CD4-positive, CD25-positive, alpha-beta regulatory T cell (primary cell): ENCODE data around the gene DYRK3. TPM values are rescaled to one million over a fixed set of nuclear protein-coding genes. Genes with fewer than 3 reads are reported as not detected.

Experiments
- ATAC-seq, 2 donors: fragments of 150-1000 bp; cut with Tn5 transposase; one replicate each; pipeline ENCODE4 v1.10.0; 2021; ENCODE audit warnings: low read depth in 2 of 2, moderate number of reproducible peaks in 2 of 2, moderate library complexity in 1 of 2
- DNase-seq, 3 donors: peaks; one replicate each; pipeline versions ENCODE4 v3.0.0 to v3.0.0-alpha.2; 2012 to 2022; ENCODE audit warnings: mixed read lengths in 1 of 3
- H3K27ac ChIP-seq: one replicate; pipeline ENCODE4 v1.7.0; 2013; ENCODE audit warnings: mild to moderate bottlenecking, low read length; ENCODE audit not compliant: insufficient read depth, poor library complexity, severe bottlenecking
- H3K27me3 ChIP-seq: one replicate; pipeline ENCODE4 v1.7.0; 2013; ENCODE audit warnings: low read length; ENCODE audit not compliant: control insufficient read depth, insufficient read depth
- H3K36me3 ChIP-seq: one replicate; pipeline ENCODE4 v1.7.0; 2013; ENCODE audit warnings: mild to moderate bottlenecking, low read length, moderate library complexity; ENCODE audit not compliant: control insufficient read depth, insufficient read depth
- H3K4me1 ChIP-seq: 2 replicates; pipeline ENCODE4 v1.7.0; 2013; ENCODE audit warnings: mild to moderate bottlenecking, low read length; ENCODE audit not compliant: insufficient read depth, control insufficient read depth, poor library complexity, severe bottlenecking
- H3K4me3 ChIP-seq: one replicate; pipeline ENCODE4 v1.7.0; 2013; ENCODE audit warnings: low read depth, mild to moderate bottlenecking, low read length, moderate library complexity
- H3K9me3 ChIP-seq, 2 experiments: 1 replicate in 1 of 2; 2 replicates in 1 of 2; pipeline ENCODE4 v1.7.0; 2013; ENCODE audit warnings: low read length in 2 of 2, mild to moderate bottlenecking in 1 of 2, moderate library complexity in 1 of 2; ENCODE audit not compliant: control insufficient read depth in 2 of 2
- H3K27ac Mint-ChIP-seq, 3 donors: one replicate each; pipeline ENCODE4 v1.8.0; 2020 to 2022; ENCODE audit warnings: mild to moderate bottlenecking in 3 of 3, mixed read lengths in 3 of 3, moderate library complexity in 2 of 3
- H3K27me3 Mint-ChIP-seq: one replicate; pipeline ENCODE4 v1.8.0; 2022; ENCODE audit warnings: mild to moderate bottlenecking, mixed read lengths
- H3K36me3 Mint-ChIP-seq: one replicate; pipeline ENCODE4 v1.8.0; 2020; ENCODE audit warnings: mixed read lengths
- H3K4me1 Mint-ChIP-seq, 4 donors: one replicate each; pipeline ENCODE4 v1.8.0; 2020 to 2022; ENCODE audit warnings: mixed read lengths in 4 of 4, mild to moderate bottlenecking in 1 of 4
- H3K4me3 Mint-ChIP-seq, 4 donors: one replicate each; pipeline ENCODE4 v1.8.0; 2020 to 2022; ENCODE audit warnings: mild to moderate bottlenecking in 4 of 4, mixed read lengths in 4 of 4, moderate library complexity in 3 of 4
- H3K9me3 Mint-ChIP-seq, 7 donors: one replicate each; pipeline ENCODE4 v1.8.0; 2020 to 2022; ENCODE audit warnings: mixed read lengths in 7 of 7, mild to moderate bottlenecking in 3 of 7, moderate library complexity in 2 of 7
- polyA plus RNA-seq, 4 donors: library from polyadenylated mRNA; unstranded; fragments of 300-500 nt; fragmentation: Illumina TruSeq; gene quantifications; one replicate each; pipeline ENCODE4 v1.2.3, GENCODE V29; 2021
- total RNA-seq: library from RNA; stranded (reverse); gene quantifications from one replicate; pipeline ENCODE4 v1.2.3, GENCODE V29; 2022

The DYRK3 gene
- total RNA-seq (0.67 TPM), polyA plus RNA-seq (under 1 TPM in 1 of 4 donors, not detected in 3; 0.32 TPM)

DNA sequence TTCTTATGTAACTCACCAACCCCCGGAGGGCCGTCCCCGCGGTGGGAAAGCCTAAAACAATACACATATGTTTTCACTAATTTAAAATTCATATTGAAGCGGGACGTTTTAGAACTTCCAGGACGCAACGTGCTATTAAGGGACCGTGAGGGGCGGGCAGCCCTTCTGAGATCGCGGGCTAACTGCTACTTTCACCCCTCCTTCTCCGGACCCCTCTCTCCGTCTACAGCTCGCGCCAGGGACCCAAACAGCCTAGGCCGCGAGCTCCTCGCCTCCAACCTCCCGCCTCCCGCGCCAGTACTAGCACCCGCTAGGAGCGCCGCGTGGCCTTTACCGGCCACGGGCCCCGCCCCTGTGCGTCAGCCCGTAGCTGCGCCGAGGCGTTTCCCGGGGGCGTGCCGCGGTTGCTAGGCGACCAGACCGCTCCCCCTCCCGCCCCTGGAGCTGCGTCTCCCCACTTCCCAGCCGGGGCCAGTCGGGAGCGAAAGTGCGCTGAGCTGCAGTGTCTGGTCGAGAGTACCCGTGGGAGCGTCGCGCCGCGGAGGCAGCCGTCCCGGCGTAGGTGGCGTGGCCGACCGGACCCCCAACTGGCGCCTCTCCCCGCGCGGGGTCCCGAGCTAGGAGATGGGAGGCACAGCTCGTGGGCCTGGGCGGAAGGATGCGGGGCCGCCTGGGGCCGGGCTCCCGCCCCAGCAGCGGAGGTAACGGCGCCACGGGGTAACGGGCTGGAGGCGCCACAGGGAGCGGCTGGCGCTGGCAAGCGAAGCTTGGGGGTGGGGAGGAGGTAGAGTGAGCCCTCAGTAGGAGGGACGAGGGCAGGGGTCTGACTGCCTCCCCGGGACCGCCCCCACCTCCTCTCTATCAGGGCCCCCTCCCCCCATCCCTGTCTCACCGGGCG, at the start of gene DYRK3:
TSS of gene DYRK3 (plus strand) at position 457 of the 898 bp plus-strand sequence. CDS start at position 625, 168 bp downstream.
- H3K4me3 Mint-ChIP-seq: peak within 1 kb of the TSS; percentile 86 to 97 (median 88)
- no peaks in the 10 kb centered on the region for H3K9me3 ChIP-seq

DNA sequence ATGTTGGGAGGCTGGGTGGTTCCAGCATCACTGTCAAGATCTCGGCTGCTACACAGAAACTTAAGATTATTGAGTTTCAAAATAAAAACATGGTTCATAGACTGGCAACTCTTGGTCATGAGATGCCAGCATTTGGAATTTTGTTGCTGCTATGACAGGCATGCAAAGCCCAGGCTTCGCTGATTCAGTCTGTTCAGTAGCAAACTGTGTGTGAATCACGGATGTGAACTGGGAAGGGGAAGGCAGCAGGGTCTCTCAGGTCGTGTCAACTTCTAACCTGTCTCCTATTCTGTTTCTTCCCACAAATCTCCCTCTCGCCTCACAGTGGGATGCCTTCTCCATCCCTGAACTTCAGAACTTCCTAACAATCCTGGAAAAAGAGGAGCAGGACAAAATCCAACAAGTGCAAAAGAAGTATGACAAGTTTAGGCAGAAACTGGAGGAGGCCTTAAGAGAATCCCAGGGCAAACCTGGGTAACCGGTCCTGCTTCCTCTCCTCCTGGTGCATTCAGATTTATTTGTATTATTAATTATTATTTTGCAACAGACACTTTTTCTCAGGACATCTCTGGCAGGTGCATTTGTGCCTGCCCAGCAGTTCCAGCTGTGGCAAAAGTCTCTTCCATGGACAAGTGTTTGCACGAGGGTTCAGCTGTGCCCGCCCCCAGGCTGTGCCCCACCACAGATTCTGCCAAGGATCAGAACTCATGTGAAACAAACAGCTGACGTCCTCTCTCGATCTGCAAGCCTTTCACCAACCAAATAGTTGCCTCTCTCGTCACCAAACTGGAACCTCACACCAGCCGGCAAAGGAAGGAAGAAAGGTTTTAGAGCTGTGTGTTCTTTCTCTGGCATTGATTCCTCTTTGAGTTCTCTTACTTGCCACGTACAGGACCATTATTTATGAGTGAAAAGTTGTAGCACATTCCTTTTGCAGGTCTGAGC, 48.6 kb upstream of the DYRK3 start:
- Mint-ChIP-seq H3K36me3 (peaks cover 46% of the 10 kb centered on the region), H3K27ac (peak overlapping the region; percentile 35 to 95 (median 75)), H3K4me1 (peaks cover 26 to 75% (median 49%) of the 10 kb centered on the region in 4 donors), H3K27me3 (no peaks in the 10 kb centered on the region), H3K4me3 (no peak overlapping the region), H3K9me3 (no peaks in the 10 kb centered on the region)
- DNase-seq: no peak
- H3K36me3 ChIP-seq: peaks cover 84% of the 10 kb centered on the region
- no peaks in the 10 kb centered on the region for H3K9me3 ChIP-seq
- H3K27me3 ChIP-seq: no peaks in the 10 kb centered on the region
- no peak for ATAC-seq
- peaks cover 51% of the 10 kb centered on the region for H3K4me1 ChIP-seq
- H3K4me3 ChIP-seq: no peak overlapping the region
- H3K27ac ChIP-seq: no peak overlapping the region

More for the DNA sequence above, at the start of gene DYRK3:
- peaks cover 19% of the 10 kb centered on the region for H3K4me1 ChIP-seq
- Mint-ChIP-seq H3K4me1 (peaks cover 9 to 19% (median 16%) of the 10 kb centered on the region in 4 donors), H3K27me3 (peaks cover 39% of the 10 kb centered on the region), H3K36me3 (no peaks in the 10 kb centered on the region), H3K9me3 (no peaks in the 10 kb centered on the region), H3K27ac (peak within 1 kb of the TSS in 2 of 3 donors; percentile 13 to 91)
- ATAC-seq (peak; percentile 94), DNase-seq (peak; percentile 80 to 93 (median 85))
- peaks cover 14% of the 10 kb centered on the region for H3K27me3 ChIP-seq
- no peaks in the 10 kb centered on the region for H3K36me3 ChIP-seq
- peak within 1 kb of the TSS; percentile 88 for H3K4me3 ChIP-seq
- H3K27ac ChIP-seq: peak within 1 kb of the TSS; percentile 18

DNA sequence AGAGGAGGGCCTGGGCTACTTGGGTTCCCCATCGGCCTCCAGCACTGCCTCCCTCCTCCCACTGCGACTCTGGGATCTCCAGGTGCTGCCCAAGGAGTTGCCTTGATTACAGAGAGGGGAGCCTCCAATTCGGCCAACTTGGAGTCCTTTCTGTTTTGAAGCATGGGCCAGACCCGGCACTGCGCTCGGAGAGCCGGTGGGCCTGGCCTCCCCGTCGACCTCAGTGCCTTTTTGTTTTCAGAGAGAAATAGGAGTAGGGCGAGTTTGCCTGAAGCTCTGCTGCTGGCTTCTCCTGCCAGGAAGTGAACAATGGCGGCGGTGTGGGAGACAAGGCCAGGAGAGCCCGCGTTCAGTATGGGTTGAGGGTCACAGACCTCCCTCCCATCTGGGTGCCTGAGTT, 47.4 kb upstream of the DYRK3 start:
- Mint-ChIP-seq H3K36me3 (peaks cover 53% of the 10 kb centered on the region), H3K4me3 (no peak overlapping the region), H3K27ac (peak overlapping the region in 2 of 3 donors; percentile 35 to 95), H3K9me3 (no peaks in the 10 kb centered on the region), H3K4me1 (peaks cover 26 to 73% (median 43%) of the 10 kb centered on the region in 4 donors), H3K27me3 (no peaks in the 10 kb centered on the region)
- peaks cover 40% of the 10 kb centered on the region for H3K4me1 ChIP-seq
- DNase-seq (no peak), ATAC-seq (no peak)
- peaks cover 85% of the 10 kb centered on the region for H3K36me3 ChIP-seq
- H3K9me3 ChIP-seq: no peaks in the 10 kb centered on the region
- no peak overlapping the region for H3K4me3 ChIP-seq
- H3K27ac ChIP-seq: peak overlapping the region; percentile 29
- H3K27me3 ChIP-seq: no peaks in the 10 kb centered on the region

DNA sequence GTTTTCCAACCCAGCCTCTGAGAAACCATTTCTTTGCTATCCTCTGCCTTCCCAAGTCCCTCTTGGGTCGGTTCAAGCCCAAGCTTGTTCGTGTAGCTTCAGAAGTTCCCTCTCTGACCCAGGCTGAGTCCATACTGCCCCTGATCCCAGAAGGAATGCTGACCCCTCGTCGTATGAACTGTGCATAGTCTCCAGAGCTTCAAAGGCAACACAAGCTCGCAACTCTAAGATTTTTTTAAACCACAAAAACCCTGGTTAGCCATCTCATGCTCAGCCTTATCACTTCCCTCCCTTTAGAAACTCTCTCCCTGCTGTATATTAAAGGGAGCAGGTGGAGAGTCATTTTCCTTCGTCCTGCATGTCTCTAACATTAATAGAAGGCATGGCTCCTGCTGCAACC, 46.8 kb upstream of the DYRK3 start:
- no peak for DNase-seq
- ATAC-seq: no peak
- H3K27me3 ChIP-seq: no peaks in the 10 kb centered on the region
- H3K4me3 ChIP-seq: no peak overlapping the region
- Mint-ChIP-seq H3K4me1 (peaks cover 24 to 67% (median 38%) of the 10 kb centered on the region in 4 donors), H3K9me3 (no peaks in the 10 kb centered on the region), H3K27ac (peak overlapping the region in 2 of 3 donors; percentile 49 to 99), H3K36me3 (peaks cover 50% of the 10 kb centered on the region), H3K4me3 (peak overlapping the region in 1 of 4 donors; percentile 2), H3K27me3 (no peaks in the 10 kb centered on the region)
- H3K36me3 ChIP-seq: peaks cover 84% of the 10 kb centered on the region
- H3K27ac ChIP-seq: peak overlapping the region; percentile 64
- peaks cover 34% of the 10 kb centered on the region for H3K4me1 ChIP-seq
- H3K9me3 ChIP-seq: no peaks in the 10 kb centered on the region

DNA sequence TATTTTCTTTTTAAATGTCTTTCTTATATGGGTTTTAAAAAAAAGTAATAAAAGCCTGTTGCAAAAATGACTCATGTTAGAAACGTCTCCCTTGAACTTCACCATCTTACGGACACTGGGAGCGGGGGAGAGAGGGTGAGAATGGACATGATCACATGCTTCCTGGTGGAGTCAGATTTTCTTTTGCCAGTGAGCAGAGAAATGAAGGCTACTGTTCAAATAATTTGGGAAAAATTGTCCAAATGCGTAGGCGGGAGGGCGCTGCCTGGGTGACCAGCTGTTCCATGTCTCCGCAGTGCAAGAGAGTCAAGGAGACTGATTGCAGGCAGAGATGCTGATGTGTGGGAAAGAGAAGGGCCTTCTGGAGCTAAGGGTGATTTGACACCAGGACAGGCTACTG, 46.1 kb upstream of the DYRK3 start:
- no peak for DNase-seq
- peak overlapping the region; percentile 49 to 99 (median 89) for H3K27ac Mint-ChIP-seq
- H3K9me3 Mint-ChIP-seq: no peaks in the 10 kb centered on the region
- H3K4me3 Mint-ChIP-seq: peak overlapping the region in 1 of 4 donors; percentile 8
- Histone ChIP-seq H3K27me3 (no peaks in the 10 kb centered on the region), H3K9me3 (no peaks in the 10 kb centered on the region), H3K27ac (peak overlapping the region; percentile 64), H3K4me1 (peaks cover 30% of the 10 kb centered on the region), H3K36me3 (peaks cover 84% of the 10 kb centered on the region), H3K4me3 (no peak overlapping the region)
- H3K27me3 Mint-ChIP-seq: no peaks in the 10 kb centered on the region
- H3K4me1 Mint-ChIP-seq: peaks cover 22 to 63% (median 35%) of the 10 kb centered on the region in 4 donors
- H3K36me3 Mint-ChIP-seq: peaks cover 51% of the 10 kb centered on the region
- ATAC-seq: no peak

DNA sequence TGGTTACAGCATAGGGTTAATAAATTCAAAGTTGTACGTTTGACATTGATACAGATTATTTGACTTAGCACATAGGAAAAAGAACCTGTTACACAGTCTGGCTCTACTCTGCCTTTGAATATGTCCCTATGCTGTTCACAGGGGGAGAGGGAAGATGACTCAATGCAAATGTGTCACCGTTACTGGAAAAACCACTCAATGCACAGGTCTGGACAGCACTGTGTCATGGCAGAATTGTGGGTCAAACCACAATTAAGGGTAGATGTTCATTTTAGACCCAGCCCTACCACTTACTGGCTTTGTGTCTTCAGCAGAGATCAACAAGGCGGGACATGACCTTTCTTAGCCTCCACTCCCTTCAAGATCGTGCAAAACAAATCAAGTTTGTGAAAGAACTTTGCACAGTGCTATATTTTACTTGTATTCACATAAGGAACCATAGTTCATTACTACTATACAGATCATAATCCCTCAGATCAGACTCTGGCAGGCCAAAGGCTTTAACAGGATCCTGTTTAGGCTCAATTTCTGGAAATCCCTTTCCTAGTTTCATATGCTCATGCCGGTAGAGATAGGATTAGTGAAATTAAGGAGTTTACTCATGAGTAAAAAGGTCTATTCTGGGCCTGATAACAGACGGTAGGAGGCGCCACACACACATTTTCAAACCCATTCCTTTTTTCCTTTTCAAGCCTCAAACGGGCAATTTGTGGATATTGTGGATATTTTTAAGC, 45.1 kb upstream of the DYRK3 start:
- peak overlapping the region in 2 of 4 donors; percentile 55 to 74 for H3K4me3 Mint-ChIP-seq
- peaks cover 22 to 56% (median 34%) of the 10 kb centered on the region in 4 donors for H3K4me1 Mint-ChIP-seq
- Histone ChIP-seq H3K4me1 (peaks cover 30% of the 10 kb centered on the region), H3K4me3 (peak overlapping the region; percentile 34), H3K9me3 (no peaks in the 10 kb centered on the region), H3K27me3 (no peaks in the 10 kb centered on the region), H3K27ac (peak overlapping the region; percentile 64), H3K36me3 (peaks cover 84% of the 10 kb centered on the region)
- no peaks in the 10 kb centered on the region for H3K27me3 Mint-ChIP-seq
- DNase-seq (peak in 2 of 3 donors; percentile 31 to 89), ATAC-seq (peak; percentile 97 to 98)
- H3K27ac Mint-ChIP-seq: peak overlapping the region; percentile 89 to 99 (median 93)
- no peaks in the 10 kb centered on the region for H3K9me3 Mint-ChIP-seq
- peaks cover 49% of the 10 kb centered on the region for H3K36me3 Mint-ChIP-seq

GRCh38 chr1:206591226-206591625, 44.1 kb upstream of the DYRK3 start:
- Mint-ChIP-seq H3K36me3 (peaks cover 56% of the 10 kb centered on the region), H3K9me3 (no peaks in the 10 kb centered on the region), H3K27ac (peak overlapping the region in 2 of 3 donors; percentile 93 to 99), H3K4me1 (peaks cover 22 to 53% (median 34%) of the 10 kb centered on the region in 4 donors), H3K27me3 (no peaks in the 10 kb centered on the region), H3K4me3 (no peak overlapping the region)
- DNase-seq (no peak), ATAC-seq (no peak)
- Histone ChIP-seq H3K27ac (peak overlapping the region; percentile 64), H3K36me3 (peaks cover 84% of the 10 kb centered on the region), H3K4me1 (peaks cover 30% of the 10 kb centered on the region), H3K9me3 (no peaks in the 10 kb centered on the region), H3K4me3 (peak overlapping the region; percentile 34), H3K27me3 (no peaks in the 10 kb centered on the region)
